ENCODE data around the gene BAIAP2. TPM values are rescaled to one million over a fixed set of nuclear protein-coding genes. Genes with fewer than 3 reads are reported as not detected.
"Not testable (repeated sequence)": the region's sequence is repeated elsewhere in the genome, so short reads cannot be mapped to it uniquely, and the experiment has no call there.

BAIAP2 gene
- polyA plus RNA-seq, 2 of the 4 experiments (the other 2 are of a cell fraction) = 7.1 to 27.5 TPM

GRCh38 chr17:81153340-81153803, 118.4 kb downstream of the BAIAP2 start:
- POLR2A ChIA-PET = no interaction called here
- FAIRE-seq = no peak
- CTCF ChIA-PET = interaction anchor here (0.5 to 11.4 kb wide), 6 partner anchors 10 to 72 kb away, joined by 3 to 121 read pairs (median 4); no protein-coding TSS in a partner anchor
- no peak overlapping the region for H3K27ac ChIP-seq
- no peak overlapping the region for H3K4me3 ChIP-seq
- H3K4me1 ChIP-seq = no peaks in the 10 kb centered on the region
- no peak for TF ChIP-seq PBX3 (IDR thresholded peaks at IDR 0.05)
- TF ChIP-seq FOXS1 (CRISPR knock-in tag; IDR thresholded peaks at IDR 0.05) = no peak
- TF ChIP-seq MAX (IDR thresholded peaks at IDR 0.05) = no peak
- TF ChIP-seq HEYL (CRISPR knock-in tag; IDR thresholded peaks at IDR 0.05) = no peak
- no peak for TF ChIP-seq FOSB (CRISPR knock-in tag; IDR thresholded peaks at IDR 0.05)
- TF ChIP-seq RNF2 (IDR thresholded peaks at IDR 0.05; ENCODE audit: borderline replicate concordance, low read depth) = no peak
- TF ChIP-seq POLR2A (IDR thresholded peaks at IDR 0.05; ENCODE audit: low read length) = no peak
- TF ChIP-seq HDAC2 (IDR thresholded peaks at IDR 0.05) = no peak
- TF ChIP-seq MYC (IDR thresholded peaks at IDR 0.05; ENCODE audit: borderline replicate concordance, low read length) = no peak
- TF ChIP-seq HMGXB4 (CRISPR knock-in tag; IDR thresholded peaks at IDR 0.05; ENCODE audit: borderline replicate concordance) = no peak
- TF ChIP-seq MAFK (IDR thresholded peaks at IDR 0.05; ENCODE audit: partially characterized antibody) = no peak
- WGBS (ENCODE audit: missing lambda C conversion rate) = 65% methylated on average over 17 of the region's 17 CpGs
- no peak for DNase-seq (ENCODE audit: low read depth in 1 of 2, low spot score in 1 of 2)
- H3K9me3 ChIP-seq = no peaks in the 10 kb centered on the region
- no peak for ATAC-seq
- no peak overlapping the region for H3K4me2 ChIP-seq

- DNase-seq (ENCODE audit: low read depth in 1 of 2, low spot score in 1 of 2); H3K4me3 ChIP-seq; H3K9me3 ChIP-seq; FAIRE-seq; POLR2A ChIA-PET; ATAC-seq; H3K4me1 ChIP-seq; H3K27ac ChIP-seq; H3K4me2 ChIP-seq: not testable (repeated sequence)
- WGBS (ENCODE audit: missing lambda C conversion rate) = 70% methylated on average over 9 of the region's 9 CpGs
- CTCF ChIA-PET = interaction anchor here (0.5 to 11.4 kb wide), 4 partner anchors 11 to 71 kb away, joined by 3 to 121 read pairs (median 14); no protein-coding TSS in a partner anchor
Measured at GRCh38 chr17:81154016-81154415, 119.1 kb downstream of the BAIAP2 start.

GRCh38 chr17:81154961-81155360, 120.0 kb downstream of the BAIAP2 start:
- ATAC-seq (no peak), DNase-seq (ENCODE audit: low read depth in 1 of 2, low spot score in 1 of 2) (no peak), FAIRE-seq (no peak)
- CTCF ChIA-PET = interaction anchor here (2.1 to 11.4 kb wide), 2 partner anchors 11 to 18 kb away, joined by 4 to 121 read pairs; no protein-coding TSS in a partner anchor
- 83% methylated on average over 18 of the region's 18 CpGs for WGBS (ENCODE audit: missing lambda C conversion rate)
- H3K4me2 ChIP-seq = no peak overlapping the region
- POLR2A ChIA-PET = no interaction called here
- no peak for TF ChIP-seq ZNF302 (CRISPR knock-in tag; IDR thresholded peaks at IDR 0.05)
- no peak for TF ChIP-seq HOXB5 (CRISPR knock-in tag; IDR thresholded peaks at IDR 0.05)
- no peak for TF ChIP-seq HES2 (IDR thresholded peaks at IDR 0.05)
- TF ChIP-seq JUN (IDR thresholded peaks at IDR 0.05) = no peak
- no peak for TF ChIP-seq BCL3 (IDR thresholded peaks at IDR 0.05)
- TF ChIP-seq NR3C1 (IDR thresholded peaks at IDR 0.05) = no peak
- TF ChIP-seq CHD2 (IDR thresholded peaks at IDR 0.05; ENCODE audit: low read length, partially characterized antibody) = no peak
- no peak for TF ChIP-seq CBX2 (IDR thresholded peaks at IDR 0.05; ENCODE audit: borderline replicate concordance, low read depth)
- no peak for TF ChIP-seq HDAC2 (IDR thresholded peaks at IDR 0.05)
- no peak for TF ChIP-seq ZC3H11A (IDR thresholded peaks at IDR 0.05)
- no peak for TF ChIP-seq MYC (IDR thresholded peaks at IDR 0.05; ENCODE audit: borderline replicate concordance, low read length)
- no peak for TF ChIP-seq ATOH8 (CRISPR knock-in tag; IDR thresholded peaks at IDR 0.05; ENCODE audit: low read depth)
- TF ChIP-seq MAX (IDR thresholded peaks at IDR 0.05) = no peak
- TF ChIP-seq PHF8 (IDR thresholded peaks at IDR 0.05; ENCODE audit: borderline replicate concordance, low read depth) = no peak
- TF ChIP-seq CEBPB (IDR thresholded peaks at IDR 0.05) = no peak
- no peak for TF ChIP-seq TFCP2L1 (CRISPR knock-in tag; IDR thresholded peaks at IDR 0.05)
- TF ChIP-seq MAFK (IDR thresholded peaks at IDR 0.05; ENCODE audit: partially characterized antibody) = no peak
- TF ChIP-seq MAZ (IDR thresholded peaks at IDR 0.05; ENCODE audit: borderline replicate concordance, low read depth, low read length) = no peak
- no peak for TF ChIP-seq RNF2 (IDR thresholded peaks at IDR 0.05; ENCODE audit: borderline replicate concordance, low read depth)
- TF ChIP-seq USF2 (IDR thresholded peaks at IDR 0.05) = no peak
- H3K9me3 ChIP-seq = no peaks in the 10 kb centered on the region
- H3K4me1 ChIP-seq = no peaks in the 10 kb centered on the region
- H3K4me3 ChIP-seq = no peak overlapping the region
- no peak overlapping the region for H3K27ac ChIP-seq

Data from A549 (cell line).